Suprapubic skin (tissue), 3 donors: Measurements from ENCODE around the gene PPP1R9B.

Experiments used
- CTCF ChIP-seq, 2 donors: fragments of 200-600 bp in 1 of 2; fragments of 450-650 bp in 1 of 2; sonication (generic) in 1 of 2; IDR thresholded peaks; one replicate each; pipeline ENCODE4 v1.5.1; 2016 to 2019; ENCODE audit warnings: antibody characterized with exemption in 2 of 2, mild to moderate bottlenecking in 1 of 2, moderate library complexity in 1 of 2
- EP300 ChIP-seq: sonication (generic); formaldehyde crosslinking; IDR thresholded peaks from one replicate; pipeline ENCODE4 v1.6.1; 2017; ENCODE audit warnings: antibody characterized with exemption

DNA sequence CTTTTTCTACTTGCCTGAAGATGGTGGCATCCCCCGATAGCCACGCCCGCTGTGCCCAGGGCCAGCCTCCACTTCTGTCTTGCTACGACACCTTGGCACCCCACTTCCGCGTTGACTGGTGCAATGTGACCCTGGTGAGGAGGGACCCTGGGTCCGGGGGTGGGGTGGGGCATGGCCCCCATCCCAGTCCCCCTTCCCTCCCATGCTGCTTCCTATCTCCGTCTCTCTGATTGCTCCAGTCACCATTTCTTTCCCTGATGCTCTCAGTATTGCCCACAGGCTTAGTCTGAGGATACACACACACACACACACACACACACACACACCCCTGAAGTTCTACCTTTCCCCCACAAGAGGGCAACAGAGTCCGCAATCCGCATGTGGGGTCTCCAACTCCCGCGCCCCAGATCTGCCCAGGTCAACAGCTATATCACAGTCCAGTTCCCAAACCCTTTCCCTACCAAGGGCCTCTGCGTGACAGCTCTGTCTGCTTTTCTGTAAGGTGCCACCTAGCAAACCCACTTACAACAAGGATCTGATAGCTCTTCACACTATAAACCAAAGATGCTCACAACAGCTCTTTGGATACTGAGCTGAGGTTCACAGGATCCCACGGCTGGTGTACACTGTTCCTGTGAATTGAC is 18.8 kb upstream of the PPP1R9B start:
- TF ChIP-seq EP300 = no peak
- peak; percentile 59 to 92 for TF ChIP-seq CTCF (IDR thresholded peaks at IDR 0.05)
